HCT116 (cell line): ENCODE data around the gene FMN2. TPM values are rescaled to one million over a fixed set of nuclear protein-coding genes. Genes with fewer than 3 reads are reported as not detected.

ENCODE experiments used
- ATAC-seq: fragments of 200-7000 bp; cut with Tn5 transposase; 2 replicates; pipeline ENCODE4 v1.9.1; 2020; ENCODE audit warnings: mild to moderate bottlenecking, moderate library complexity
- BruUV-seq: library from RNA; stranded (reverse); fragments of 400-500 nt; replicated peaks from 2 replicates; lab custom pipeline; 2021; lab: Mats Ljungman, UMichigan
- CTCF ChIA-PET: fragments of 300-600 bp; sonication (Branson Sonifier 250); formaldehyde crosslinking; loops from one replicate; lab custom pipeline; 2021; ENCODE audit warnings: antibody characterized with exemption; lab: Charles Lee
- POLR2A ChIA-PET: fragments of 300-600, 350-600 bp; sonication (Branson Sonifier 250); formaldehyde crosslinking; loops from one replicate; lab custom pipeline; 2021; ENCODE audit warnings: antibody characterized with exemption; lab: Charles Lee
- RAD21 ChIA-PET, 2 experiments: fragments of 300-600 bp; sonication (Branson Sonifier 250); formaldehyde crosslinking; loops; one replicate each; lab custom pipeline; 2023; ENCODE audit warnings: low total read pairs in 2 of 2; ENCODE audit not compliant: uncharacterized antibody in 2 of 2, unreplicated experiment in 2 of 2, low non-redundant PET in 1 of 2; lab: Charles Lee
- DNase-seq: peaks from one replicate; pipeline ENCODE4 v3.0.0-alpha.2; 2010; ENCODE audit warnings: low read depth, low spot score
- H2AFZ ChIP-seq: fragments of 200-600 bp; shearing (Covaris generic), sonication (generic); 2 replicates; pipeline ENCODE4 v1.6.1; 2017; ENCODE audit warnings: low read depth, mixed run types, mixed read lengths, antibody characterized with exemption, low read length; ENCODE audit not compliant: poor library complexity, severe bottlenecking
- H3K27ac ChIP-seq: 2 replicates; pipeline ENCODE4 v1.5.1; 2012; ENCODE audit warnings: low read depth, low read length
- H3K27me3 ChIP-seq: fragments of 200-600 bp; sonication (generic); 2 replicates; pipeline ENCODE4 v1.6.1; 2016; ENCODE audit warnings: mixed run types, low read length, mixed read lengths; ENCODE audit not compliant: insufficient read depth
- H3K36me3 ChIP-seq, 2 experiments: fragments of 200-500 bp in 1 of 2; fragments of 200-600 bp in 1 of 2; sonication (Bioruptor generic) in 1 of 2; sonication (generic) in 1 of 2; 2 replicates each; pipeline versions ENCODE4 v1.5.1 to v1.6.1; 2014 to 2016; ENCODE audit warnings: low read length in 2 of 2, inconsistent platforms in 1 of 2, mixed read lengths in 1 of 2, mixed run types in 1 of 2; ENCODE audit not compliant: insufficient read depth in 2 of 2, control insufficient read depth in 1 of 2
- H3K4me1 ChIP-seq, 2 experiments: fragments of 200-600 bp in 1 of 2; sonication (generic) in 1 of 2; 2 replicates each; pipeline versions ENCODE4 v1.5.1 to v1.6.1; 2012 to 2017; ENCODE audit warnings: low read length in 2 of 2, inconsistent platforms in 1 of 2, mild to moderate bottlenecking in 1 of 2, mixed read lengths in 1 of 2, mixed run types in 1 of 2, moderate library complexity in 1 of 2; ENCODE audit not compliant: insufficient read depth in 2 of 2, control insufficient read depth in 1 of 2
- H3K4me2 ChIP-seq: fragments of 200-600 bp; sonication (generic); 2 replicates; pipeline ENCODE4 v1.6.1; 2017; ENCODE audit warnings: mixed run types, low read length, mixed read lengths
- H3K4me3 ChIP-seq, 2 experiments: fragments of 200-600 bp in 1 of 2; sonication (generic) in 1 of 2; replicated peaks in 1 of 2; 2 replicates each; pipeline ENCODE4 v1.5.1; 2011 to 2016; ENCODE audit warnings: low read length in 2 of 2, control low read depth in 1 of 2, low read depth in 1 of 2, mild to moderate bottlenecking in 1 of 2, mixed read lengths in 1 of 2, mixed run types in 1 of 2
- H3K79me2 ChIP-seq: fragments of 200-600 bp; sonication (generic); 2 replicates; pipeline ENCODE4 v1.6.1; 2017; ENCODE audit warnings: mild to moderate bottlenecking, mixed run types, low read length, moderate library complexity, mixed read lengths; ENCODE audit not compliant: insufficient read depth
- H3K9ac ChIP-seq: fragments of 200-600 bp; sonication (generic); 2 replicates; pipeline ENCODE4 v1.6.1; 2016; ENCODE audit warnings: low read length, mixed read lengths
- H3K9me2 ChIP-seq: fragments of 200-600 bp; sonication (generic), shearing (Covaris generic); 2 replicates; pipeline ENCODE4 v1.6.1; 2017; ENCODE audit warnings: mixed run types, mild to moderate bottlenecking, moderate library complexity; ENCODE audit not compliant: insufficient read depth
- H3K9me3 ChIP-seq, 2 experiments: fragments of 200-500 bp in 1 of 2; fragments of 200-600 bp in 1 of 2; sonication (Bioruptor generic) in 1 of 2; sonication (generic) in 1 of 2; 2 replicates each; pipeline ENCODE4 v1.6.1; 2014 to 2017; ENCODE audit warnings: low read length in 2 of 2, mixed read lengths in 2 of 2, inconsistent platforms in 1 of 2, low read depth in 1 of 2, mild to moderate bottlenecking in 1 of 2, mixed run types in 1 of 2, moderate library complexity in 1 of 2; ENCODE audit not compliant: control insufficient read depth in 1 of 2, insufficient read depth in 1 of 2
- H4K20me1 ChIP-seq: fragments of 200-600 bp; sonication (generic), shearing (Covaris generic); 2 replicates; pipeline ENCODE4 v1.6.1; 2017; ENCODE audit warnings: mixed run types, mild to moderate bottlenecking, moderate library complexity; ENCODE audit not compliant: insufficient read depth
- EZH2phosphoT487 ChIP-seq: fragments of 200-600 bp; IDR thresholded peaks from 2 replicates; pipeline ENCODE4 v1.6.1; 2018; ENCODE audit warnings: antibody characterized with exemption, borderline replicate concordance
- MAX ChIP-seq: IDR thresholded peaks from 2 replicates; pipeline ENCODE4 v1.6.1; 2012
- POLR2A ChIP-seq: IDR thresholded peaks from 2 replicates; pipeline ENCODE4 v1.7.0; 2011; ENCODE audit warnings: borderline replicate concordance; ENCODE audit not compliant: insufficient read depth, insufficient read length; ENCODE audit errors: extremely low read depth
- RAD21 ChIP-seq: IDR thresholded peaks from 2 replicates; pipeline ENCODE4 v1.6.1; 2012; ENCODE audit warnings: low read depth, mild to moderate bottlenecking
- YY1 ChIP-seq: IDR thresholded peaks from 2 replicates; pipeline ENCODE4 v1.6.1; 2011; ENCODE audit warnings: low read length, low read depth, moderate library complexity, mild to moderate bottlenecking; ENCODE audit not compliant: insufficient replicate concordance; ENCODE audit errors: extremely low read depth
- ZBTB33 ChIP-seq: IDR thresholded peaks from 2 replicates; pipeline ENCODE4 v1.6.1; 2011; ENCODE audit warnings: mild to moderate bottlenecking, low read length, moderate library complexity; ENCODE audit not compliant: insufficient replicate concordance; ENCODE audit errors: extremely low read depth
- intact Hi-C: fragments of 100-400 bp; cut with micrococcal nuclease; formaldehyde crosslinking; loops from 2 replicates; pipeline ENCODE4 v1.10.0; 2022
- total RNA-seq: library from RNA; stranded (reverse); gene quantifications from one replicate; pipeline ENCODE4 v1.2.1, GENCODE V29; 2021; ENCODE audit not compliant: unreplicated experiment

The FMN2 gene
- total RNA-seq, 1 experiment from 2014 or later = not detected

- Histone ChIP-seq H3K9me2 (no peaks in the 10 kb centered on the region), H3K4me1 (no peaks in the 10 kb centered on the region), H3K4me2 (no peak overlapping the region), H3K27ac (no peak overlapping the region), H3K27me3 (no peaks in the 10 kb centered on the region), H3K79me2 (no peaks in the 10 kb centered on the region), H3K9ac (no peak overlapping the region), H3K9me3 (peaks cover 3 to 9% of the 10 kb centered on the region in 2 experiments; a peak in 2 of 4 replicates), H3K36me3 (no peaks in the 10 kb centered on the region), H4K20me1 (no peaks in the 10 kb centered on the region), H3K4me3 (no peak overlapping the region), H2AFZ (no peak overlapping the region)
- TF ChIP-seq RAD21 (no peak), YY1 (no peak), MAX (no peak), ZBTB33 (no peak), EZH2phosphoT487 (no peak)
- no TSS peak for BruUV-seq
- ChIA-PET CTCF (no interaction called here), RAD21 (no interaction called here), POLR2A (no interaction called here)
- ATAC-seq (no peak), DNase-seq (no peak)
- intact Hi-C loops = no loop called here
Observed at GRCh38 chr1:240254006-240254405, 162.3 kb downstream of the FMN2 start.

- intact Hi-C loops = no loop called here
- no peaks in the 10 kb centered on the region for H3K36me3 ChIP-seq
- no peaks in the 10 kb centered on the region for H3K9me2 ChIP-seq
- no peak overlapping the region for H3K4me2 ChIP-seq
- TF ChIP-seq POLR2A = no peak
- TF ChIP-seq, all 23 proteins: peak for 0
- Histone ChIP-seq H3K9ac (no peak overlapping the region), H4K20me1 (no peaks in the 10 kb centered on the region), H3K27me3 (no peaks in the 10 kb centered on the region), H3K79me2 (no peaks in the 10 kb centered on the region), H3K4me3 (no peak overlapping the region), H3K9me3 (peaks cover 3 to 11% of the 10 kb centered on the region in 2 experiments; a peak in 2 of 4 replicates), H3K4me1 (no peaks in the 10 kb centered on the region), H3K27ac (no peak overlapping the region), H2AFZ (no peak overlapping the region)
- RAD21 ChIA-PET = no interaction called here
- DNase-seq (no peak), ATAC-seq (no peak)
- no TSS peak for BruUV-seq
- CTCF ChIA-PET = no interaction called here
- POLR2A ChIA-PET = no interaction called here
Observed at GRCh38 chr1:240254778-240255291, 163.2 kb downstream of the FMN2 start.
